Endothelial cell of umbilical vein (primary cell): ENCODE measurements around the gene TEDC1.

Experiments used
- EZH2 ChIP-seq: IDR thresholded peaks from 2 replicates; pipeline ENCODE4 v1.6.1; 2012; ENCODE audit warnings: borderline replicate concordance, low read depth, mild to moderate bottlenecking, moderate library complexity, low read length, inconsistent platforms; ENCODE audit not compliant: severe bottlenecking
- FOS ChIP-seq: IDR thresholded peaks from 2 replicates; pipeline ENCODE4 v1.6.1; 2011; ENCODE audit warnings: mild to moderate bottlenecking, low read length, moderate library complexity, borderline replicate concordance; ENCODE audit not compliant: insufficient read depth
- GATA2 ChIP-seq: IDR thresholded peaks from 2 replicates; pipeline ENCODE4 v1.7.0; 2011; ENCODE audit warnings: low read depth, mild to moderate bottlenecking, moderate library complexity, mixed read lengths, low read length; ENCODE audit not compliant: insufficient read length, insufficient read depth
- MYC ChIP-seq: IDR thresholded peaks from one replicate; pipeline ENCODE4 v1.6.1; 2011; ENCODE audit warnings: mild to moderate bottlenecking, low read depth, low read length
- POLR2A ChIP-seq: IDR thresholded peaks from 2 replicates; pipeline ENCODE4 v1.6.1; 2012; ENCODE audit warnings: low read depth, mild to moderate bottlenecking, control low read depth, low read length
- POLR2AphosphoS5 ChIP-seq: IDR thresholded peaks from 2 replicates; pipeline ENCODE4 v1.6.1; 2012; ENCODE audit warnings: low read depth, mild to moderate bottlenecking, control low read depth, low read length, moderate library complexity; ENCODE audit not compliant: insufficient read depth
- TF ChIP-seq, protein P1 (sequence below), 2 donors: IDR thresholded peaks; 1 replicate in 1 of 2; 2 replicates in 1 of 2; pipeline ENCODE4 v1.5.1; 2011; ENCODE audit warnings: low read length in 2 of 2, mild to moderate bottlenecking in 2 of 2, moderate library complexity in 2 of 2, control low read depth in 1 of 2, inconsistent platforms in 1 of 2, low read depth in 1 of 2; ENCODE audit not compliant: insufficient read depth in 1 of 2; ENCODE audit errors: extremely low read depth in 1 of 2
- TF ChIP-seq, protein P2 (sequence below): IDR thresholded peaks from 2 replicates; pipeline ENCODE4 v1.6.1; 2011; ENCODE audit not compliant: insufficient read depth, insufficient read length

- no peak for TF ChIP-seq FOS
- no peak for TF ChIP-seq EZH2
- no peak for TF ChIP-seq POLR2AphosphoS5
- no peak for TF ChIP-seq GATA2
- TF ChIP-seq, protein P1, sequence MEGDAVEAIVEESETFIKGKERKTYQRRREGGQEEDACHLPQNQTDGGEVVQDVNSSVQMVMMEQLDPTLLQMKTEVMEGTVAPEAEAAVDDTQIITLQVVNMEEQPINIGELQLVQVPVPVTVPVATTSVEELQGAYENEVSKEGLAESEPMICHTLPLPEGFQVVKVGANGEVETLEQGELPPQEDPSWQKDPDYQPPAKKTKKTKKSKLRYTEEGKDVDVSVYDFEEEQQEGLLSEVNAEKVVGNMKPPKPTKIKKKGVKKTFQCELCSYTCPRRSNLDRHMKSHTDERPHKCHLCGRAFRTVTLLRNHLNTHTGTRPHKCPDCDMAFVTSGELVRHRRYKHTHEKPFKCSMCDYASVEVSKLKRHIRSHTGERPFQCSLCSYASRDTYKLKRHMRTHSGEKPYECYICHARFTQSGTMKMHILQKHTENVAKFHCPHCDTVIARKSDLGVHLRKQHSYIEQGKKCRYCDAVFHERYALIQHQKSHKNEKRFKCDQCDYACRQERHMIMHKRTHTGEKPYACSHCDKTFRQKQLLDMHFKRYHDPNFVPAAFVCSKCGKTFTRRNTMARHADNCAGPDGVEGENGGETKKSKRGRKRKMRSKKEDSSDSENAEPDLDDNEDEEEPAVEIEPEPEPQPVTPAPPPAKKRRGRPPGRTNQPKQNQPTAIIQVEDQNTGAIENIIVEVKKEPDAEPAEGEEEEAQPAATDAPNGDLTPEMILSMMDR (IDR thresholded peaks at IDR 0.05; ENCODE audit: extremely low read depth in 1 of 2, insufficient read depth in 1 of 2, low read depth in 1 of 2, low read length in 2 of 2) = no peak
- TF ChIP-seq, protein P2, sequence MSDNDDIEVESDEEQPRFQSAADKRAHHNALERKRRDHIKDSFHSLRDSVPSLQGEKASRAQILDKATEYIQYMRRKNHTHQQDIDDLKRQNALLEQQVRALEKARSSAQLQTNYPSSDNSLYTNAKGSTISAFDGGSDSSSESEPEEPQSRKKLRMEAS = no peak
- TF ChIP-seq POLR2A = no peak
- TF ChIP-seq MYC = no peak
Measured at GRCh38 chr14:105456736-105457617, 34.1 kb upstream of the TEDC1 start.
